ENCODE measurements around the gene ZFYVE28. TPM values are rescaled to one million over a fixed set of nuclear protein-coding genes. Genes with fewer than 3 reads are reported as not detected.

Gene ZFYVE28
- polyA plus RNA-seq, 1 donor: 7.4 TPM

DNA sequence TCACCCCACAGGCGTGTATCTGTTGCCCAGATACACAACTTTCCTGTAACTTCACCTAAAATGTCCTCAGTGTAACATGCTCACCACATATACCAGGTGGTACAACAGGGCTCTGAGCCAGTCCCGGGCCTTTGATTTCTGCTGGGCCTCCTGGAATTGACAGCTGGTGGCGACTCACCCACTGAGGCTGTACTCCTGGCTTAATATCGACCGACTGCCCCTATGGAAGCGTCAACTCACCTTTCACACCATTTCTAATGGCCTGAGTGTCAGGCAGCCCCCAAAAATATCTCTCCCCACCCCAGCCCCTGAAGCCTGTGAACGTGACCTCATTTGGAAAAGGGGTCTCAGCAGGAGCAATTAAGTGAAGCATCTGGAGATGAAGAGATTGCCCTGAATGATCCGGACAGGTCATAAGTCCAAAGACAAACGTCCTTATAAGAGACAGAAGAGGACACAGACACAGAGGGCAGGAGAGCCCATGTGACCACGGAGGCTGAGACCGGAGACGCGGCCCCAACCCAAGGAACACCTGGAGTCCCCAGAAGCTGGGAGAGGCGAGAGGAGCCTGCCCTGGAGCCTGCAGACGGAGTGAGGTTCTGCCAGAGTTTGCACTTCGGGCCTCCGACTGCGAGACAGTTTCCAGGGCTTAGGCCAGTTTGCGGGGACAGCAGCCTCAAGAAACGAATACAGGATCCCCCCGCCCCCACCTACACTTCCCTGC, 144.0 kb downstream of the ZFYVE28 start:
- Histone ChIP-seq H3K9me3 (ENCODE audit: control insufficient read depth, low read depth, low read length) (peaks cover 6% of the 10 kb centered on the region), H3K27ac (ENCODE audit: low read length) (no peak overlapping the region), H3K4me3 (ENCODE audit: low read length) (no peak overlapping the region), H3K4me1 (ENCODE audit: control insufficient read depth, insufficient read depth, low read length) (peaks cover 4% of the 10 kb centered on the region), H3K27me3 (ENCODE audit: control insufficient read depth, insufficient read depth, low read length) (no peaks in the 10 kb centered on the region), H3K36me3 (ENCODE audit: control insufficient read depth, insufficient read depth, low read length) (peaks cover 2% of the 10 kb centered on the region)
- no CpG with 5 or more reads among the region's 21 CpGs for WGBS (ENCODE audit: insufficient coverage, low lambda C conversion rate)
- no peak for DNase-seq

DNA sequence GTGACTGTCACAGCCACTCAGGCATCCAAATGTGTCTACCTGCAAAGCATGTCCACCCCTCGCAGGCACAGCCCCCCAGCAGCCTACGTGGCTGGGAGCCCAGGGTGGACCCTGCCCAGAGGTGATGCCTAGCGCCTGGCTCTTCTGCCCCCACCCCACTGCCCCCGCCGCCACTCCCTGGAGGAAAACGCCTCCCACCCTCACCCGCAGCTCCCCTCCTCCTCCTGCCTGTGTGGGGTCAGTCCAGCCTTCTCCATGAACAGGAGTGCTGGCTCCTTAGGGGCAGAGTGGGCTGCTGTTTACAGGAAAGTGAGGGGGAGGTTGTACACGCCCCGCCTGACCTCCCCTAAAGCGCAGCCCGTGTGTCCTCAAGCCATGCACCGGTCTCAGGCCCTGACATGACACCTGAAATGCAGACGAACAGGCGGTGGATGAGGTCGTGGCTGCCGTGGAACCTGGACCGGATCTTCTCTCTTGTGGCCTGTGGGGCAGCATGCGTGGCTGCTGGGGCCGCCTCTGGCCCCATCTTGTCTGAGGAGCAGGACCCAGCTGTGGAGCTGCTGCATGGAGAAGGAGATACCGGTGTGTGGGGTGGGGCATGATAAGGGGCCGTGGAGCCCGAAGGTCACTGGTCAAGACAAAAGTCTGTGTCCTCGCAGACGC, 144.7 kb downstream of the ZFYVE28 start:
- H3K36me3 ChIP-seq (ENCODE audit: control insufficient read depth, insufficient read depth, low read length): peaks cover 2% of the 10 kb centered on the region
- H3K9me3 ChIP-seq (ENCODE audit: control insufficient read depth, low read depth, low read length): peaks cover 6% of the 10 kb centered on the region
- WGBS (ENCODE audit: insufficient coverage, low lambda C conversion rate): no CpG with 5 or more reads among the region's 24 CpGs
- peaks cover 4% of the 10 kb centered on the region for H3K4me1 ChIP-seq (ENCODE audit: control insufficient read depth, insufficient read depth, low read length)
- peak in 1 of 2 donors; percentile 19 for DNase-seq
- H3K27ac ChIP-seq (ENCODE audit: low read length): no peak overlapping the region
- H3K27me3 ChIP-seq (ENCODE audit: control insufficient read depth, insufficient read depth, low read length): no peaks in the 10 kb centered on the region
- no peak overlapping the region for H3K4me3 ChIP-seq (ENCODE audit: low read length)

DNA sequence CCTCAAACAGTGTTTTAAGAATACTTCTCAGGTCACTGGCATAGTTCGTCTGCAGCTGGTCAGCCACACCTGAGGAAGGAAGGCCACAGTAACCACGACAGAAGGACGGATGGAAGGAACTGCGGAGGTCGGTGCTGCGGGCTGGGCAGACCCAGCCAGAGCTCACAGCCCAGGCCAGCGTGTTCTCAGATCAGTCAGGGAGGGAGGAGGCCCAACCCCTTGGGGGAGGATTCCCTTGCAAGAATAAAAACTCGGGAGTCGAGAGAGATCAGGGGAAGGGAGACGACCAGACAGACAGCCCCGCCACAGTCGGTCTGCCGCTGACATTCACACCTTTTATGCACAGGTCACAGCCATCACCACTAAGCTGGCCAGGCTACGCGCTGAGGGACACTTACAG, 145.2 kb downstream of the ZFYVE28 start:
- H3K36me3 ChIP-seq (ENCODE audit: control insufficient read depth, insufficient read depth, low read length): peaks cover 2% of the 10 kb centered on the region
- H3K27ac ChIP-seq (ENCODE audit: low read length): no peak overlapping the region
- H3K9me3 ChIP-seq (ENCODE audit: control insufficient read depth, low read depth, low read length): peaks cover 6% of the 10 kb centered on the region
- H3K4me1 ChIP-seq (ENCODE audit: control insufficient read depth, insufficient read depth, low read length): peaks cover 4% of the 10 kb centered on the region
- no peaks in the 10 kb centered on the region for H3K27me3 ChIP-seq (ENCODE audit: control insufficient read depth, insufficient read depth, low read length)
- DNase-seq: no peak
- H3K4me3 ChIP-seq (ENCODE audit: low read length): no peak overlapping the region
- no CpG with 5 or more reads among the region's 15 CpGs for WGBS (ENCODE audit: insufficient coverage, low lambda C conversion rate)

DNA sequence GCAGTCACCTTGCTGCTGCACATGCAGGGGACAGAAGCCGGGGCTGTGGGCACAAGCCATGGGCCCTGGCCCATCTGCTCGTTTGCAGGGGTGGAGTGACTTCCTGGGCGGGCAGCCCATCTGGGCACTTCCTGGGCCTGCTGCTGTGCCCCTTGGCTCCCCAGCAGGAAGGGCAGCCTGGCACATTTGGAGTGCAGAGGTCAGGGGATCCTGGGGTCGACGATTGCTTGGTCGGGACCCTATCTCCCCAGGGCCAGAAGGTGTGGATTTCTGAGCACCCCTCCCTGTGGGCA, 145.7 kb downstream of the ZFYVE28 start:
- no peak for DNase-seq
- no peak overlapping the region for H3K27ac ChIP-seq (ENCODE audit: low read length)
- H3K36me3 ChIP-seq (ENCODE audit: control insufficient read depth, insufficient read depth, low read length): peaks cover 2% of the 10 kb centered on the region
- H3K27me3 ChIP-seq (ENCODE audit: control insufficient read depth, insufficient read depth, low read length): no peaks in the 10 kb centered on the region
- H3K9me3 ChIP-seq (ENCODE audit: control insufficient read depth, low read depth, low read length): peaks cover 6% of the 10 kb centered on the region
- no peak overlapping the region for H3K4me3 ChIP-seq (ENCODE audit: low read length)
- H3K4me1 ChIP-seq (ENCODE audit: control insufficient read depth, insufficient read depth, low read length): peaks cover 4% of the 10 kb centered on the region
- WGBS (ENCODE audit: insufficient coverage, low lambda C conversion rate): no CpG with 5 or more reads among the region's 6 CpGs

DNA sequence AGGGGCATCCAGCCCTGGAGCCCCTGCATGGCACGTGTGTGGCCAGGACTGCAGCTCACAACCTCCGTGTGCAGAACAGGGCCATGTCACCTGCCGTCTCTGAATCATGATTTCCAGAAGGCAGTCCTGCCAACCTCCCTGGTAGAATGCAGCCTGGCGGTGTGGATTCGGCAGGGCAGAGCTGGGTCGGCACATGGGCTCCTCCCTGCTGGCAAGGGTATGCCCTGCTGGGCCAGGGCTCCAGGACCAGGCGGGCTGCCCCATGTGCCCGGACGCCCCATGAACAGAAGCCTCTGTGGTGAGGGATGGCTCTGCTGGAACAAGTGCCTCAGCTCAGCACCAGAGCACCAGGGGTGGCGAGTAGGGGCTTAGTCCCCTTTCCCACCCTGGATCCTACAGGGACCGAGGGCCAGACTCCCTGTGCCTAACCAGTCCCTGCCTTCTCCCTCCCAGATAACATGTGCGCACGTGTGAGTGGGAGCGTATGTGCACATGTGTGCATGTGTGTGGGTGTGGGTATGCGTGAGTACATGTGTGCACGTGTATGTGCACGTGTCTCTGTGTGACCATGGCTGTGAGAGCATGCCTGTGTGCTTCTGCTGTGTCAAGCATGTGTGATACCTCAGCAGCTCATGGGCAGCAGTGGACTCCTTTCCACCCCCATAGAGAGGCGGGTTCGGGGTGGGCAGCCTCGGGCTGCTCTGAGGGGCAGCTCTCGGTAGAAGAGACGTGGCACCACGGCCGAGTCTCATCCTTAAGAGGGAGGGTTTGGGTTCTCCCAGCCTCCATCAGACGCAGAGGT, 146.2 kb downstream of the ZFYVE28 start:
- H3K4me1 ChIP-seq (ENCODE audit: control insufficient read depth, insufficient read depth, low read length): peaks cover 4% of the 10 kb centered on the region
- H3K36me3 ChIP-seq (ENCODE audit: control insufficient read depth, insufficient read depth, low read length): peaks cover 2% of the 10 kb centered on the region
- no peak overlapping the region for H3K4me3 ChIP-seq (ENCODE audit: low read length)
- peaks cover 6% of the 10 kb centered on the region for H3K9me3 ChIP-seq (ENCODE audit: control insufficient read depth, low read depth, low read length)
- no peaks in the 10 kb centered on the region for H3K27me3 ChIP-seq (ENCODE audit: control insufficient read depth, insufficient read depth, low read length)
- no peak overlapping the region for H3K27ac ChIP-seq (ENCODE audit: low read length)
- WGBS (ENCODE audit: insufficient coverage, low lambda C conversion rate): no CpG with 5 or more reads among the region's 25 CpGs
- no peak for DNase-seq

DNA sequence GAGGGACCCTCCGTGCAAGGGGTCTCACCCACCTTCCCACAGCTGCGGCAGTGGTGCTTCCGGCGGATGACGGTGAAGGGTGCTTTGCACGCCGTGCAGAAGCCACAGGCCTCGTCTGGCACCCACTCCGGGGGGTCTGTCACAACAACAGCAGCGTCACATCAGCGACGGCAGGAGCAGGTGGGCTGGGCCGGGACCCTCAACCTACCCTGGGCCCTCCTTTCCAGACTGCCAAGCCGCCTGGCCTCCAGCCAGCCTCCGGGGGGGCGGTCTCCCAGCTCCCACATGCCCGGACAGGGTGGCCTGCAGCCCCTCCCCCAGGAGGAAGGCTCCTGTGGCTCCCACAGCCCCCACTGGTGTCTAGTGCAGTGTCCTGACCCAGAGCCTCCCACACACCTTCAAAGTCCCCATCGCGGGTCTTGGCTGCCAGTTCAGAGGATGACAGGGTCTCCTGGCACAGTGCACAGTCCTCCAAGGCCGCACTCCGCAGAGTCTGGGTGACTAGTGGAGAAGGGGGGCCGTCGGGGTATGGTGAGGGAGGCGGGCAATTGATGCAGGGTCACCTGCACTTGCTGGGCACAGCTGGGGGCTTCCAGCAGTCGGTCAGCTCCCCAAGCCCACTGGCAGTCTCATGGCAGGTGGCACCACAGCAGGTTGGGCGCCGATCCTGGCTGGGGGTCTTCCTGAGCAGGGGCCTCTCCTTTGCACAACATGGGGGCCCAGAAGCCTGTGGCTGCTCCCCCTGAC, 147.0 kb downstream of the ZFYVE28 start:
- Histone ChIP-seq H3K9me3 (ENCODE audit: control insufficient read depth, low read depth, low read length) (peaks cover 6% of the 10 kb centered on the region), H3K36me3 (ENCODE audit: control insufficient read depth, insufficient read depth, low read length) (peaks cover 2% of the 10 kb centered on the region), H3K27me3 (ENCODE audit: control insufficient read depth, insufficient read depth, low read length) (no peaks in the 10 kb centered on the region), H3K27ac (ENCODE audit: low read length) (no peak overlapping the region), H3K4me1 (ENCODE audit: control insufficient read depth, insufficient read depth, low read length) (peaks cover 4% of the 10 kb centered on the region), H3K4me3 (ENCODE audit: low read length) (no peak overlapping the region)
- DNase-seq: no peak
- WGBS (ENCODE audit: insufficient coverage, low lambda C conversion rate): no CpG with 5 or more reads among the region's 27 CpGs

DNA sequence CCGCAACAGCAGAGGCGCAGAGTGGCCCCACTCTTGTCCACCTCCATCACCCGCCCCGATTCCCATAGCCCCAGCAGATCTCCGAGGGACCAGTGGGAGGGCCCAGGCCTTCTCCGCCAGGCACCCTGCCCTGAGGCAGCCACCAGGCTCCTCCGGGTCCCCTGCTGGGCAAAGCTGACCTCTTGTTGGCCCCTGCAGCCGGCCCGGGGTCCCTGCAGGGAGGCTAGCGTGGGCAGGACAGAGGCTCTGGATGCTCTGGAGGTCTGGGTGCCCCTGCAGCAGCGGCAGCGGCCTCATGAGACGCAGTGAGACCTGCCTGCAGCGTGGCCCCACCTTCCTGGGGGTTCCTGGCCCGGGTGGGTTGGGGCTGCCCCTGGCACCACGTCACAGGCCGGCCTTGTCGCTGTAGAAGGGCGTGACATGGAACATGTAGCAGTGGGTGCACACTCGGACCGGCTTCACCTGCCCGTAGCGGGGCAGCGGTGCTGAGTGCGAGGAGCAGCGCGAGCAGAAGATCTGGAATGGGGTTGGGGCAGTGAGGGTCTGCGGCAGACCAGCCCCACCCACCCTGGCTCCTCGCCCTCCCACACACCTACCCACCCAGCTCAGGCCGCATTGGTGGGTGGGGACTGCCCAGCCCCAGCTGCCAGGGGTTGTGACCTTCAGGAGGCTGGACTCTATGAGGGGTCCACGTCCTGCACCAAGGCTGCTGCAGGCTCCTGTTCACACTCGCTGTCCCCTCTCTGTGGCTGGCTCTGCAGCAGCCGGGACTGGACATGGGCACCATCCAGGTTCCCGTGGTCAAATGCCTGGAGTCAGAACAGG, 147.9 kb downstream of the ZFYVE28 start:
- Histone ChIP-seq H3K27me3 (ENCODE audit: control insufficient read depth, insufficient read depth, low read length) (no peaks in the 10 kb centered on the region), H3K4me1 (ENCODE audit: control insufficient read depth, insufficient read depth, low read length) (peaks cover 4% of the 10 kb centered on the region), H3K9me3 (ENCODE audit: control insufficient read depth, low read depth, low read length) (peaks cover under 1% of the 10 kb centered on the region), H3K27ac (ENCODE audit: low read length) (no peak overlapping the region), H3K4me3 (ENCODE audit: low read length) (no peak overlapping the region), H3K36me3 (ENCODE audit: control insufficient read depth, insufficient read depth, low read length) (peaks cover 2% of the 10 kb centered on the region)
- no CpG with 5 or more reads among the region's 34 CpGs for WGBS (ENCODE audit: insufficient coverage, low lambda C conversion rate)
- no peak for DNase-seq

DNA sequence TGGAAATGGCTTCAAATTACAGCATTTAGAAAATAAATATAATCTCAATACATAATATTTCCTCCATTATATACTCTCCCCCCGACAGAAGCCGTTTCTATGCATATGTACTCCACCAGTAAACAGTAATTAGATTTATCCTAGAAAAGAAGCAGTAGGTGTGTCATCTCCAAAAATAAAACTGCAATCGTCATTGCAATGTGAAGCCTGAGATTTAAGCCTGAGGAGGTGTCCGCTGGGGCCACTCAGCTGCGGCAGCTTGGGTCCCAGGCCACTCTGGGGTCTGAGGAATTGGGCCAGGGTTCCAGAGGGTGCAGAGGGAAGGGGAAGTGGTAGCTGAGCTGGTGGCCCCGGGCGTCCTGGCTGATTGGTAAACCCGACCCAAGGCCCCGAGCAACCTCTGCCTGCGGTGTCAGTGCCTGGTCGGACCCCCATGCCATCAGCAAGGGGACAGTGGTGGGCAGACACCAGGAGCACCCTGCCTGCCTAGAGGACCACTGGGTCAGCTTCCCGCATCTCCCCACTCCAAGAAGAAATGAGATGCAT, 148.8 kb downstream of the ZFYVE28 start:
- Histone ChIP-seq H3K27me3 (ENCODE audit: control insufficient read depth, insufficient read depth, low read length) (no peaks in the 10 kb centered on the region), H3K27ac (ENCODE audit: low read length) (no peak overlapping the region), H3K4me1 (ENCODE audit: control insufficient read depth, insufficient read depth, low read length) (peaks cover 4% of the 10 kb centered on the region), H3K9me3 (ENCODE audit: control insufficient read depth, low read depth, low read length) (no peaks in the 10 kb centered on the region), H3K36me3 (ENCODE audit: control insufficient read depth, insufficient read depth, low read length) (peaks cover 2% of the 10 kb centered on the region), H3K4me3 (ENCODE audit: low read length) (no peak overlapping the region)
- DNase-seq: no peak
- 60% methylated on average over 1 of the region's 12 CpGs for WGBS (ENCODE audit: insufficient coverage, low lambda C conversion rate)

DNA sequence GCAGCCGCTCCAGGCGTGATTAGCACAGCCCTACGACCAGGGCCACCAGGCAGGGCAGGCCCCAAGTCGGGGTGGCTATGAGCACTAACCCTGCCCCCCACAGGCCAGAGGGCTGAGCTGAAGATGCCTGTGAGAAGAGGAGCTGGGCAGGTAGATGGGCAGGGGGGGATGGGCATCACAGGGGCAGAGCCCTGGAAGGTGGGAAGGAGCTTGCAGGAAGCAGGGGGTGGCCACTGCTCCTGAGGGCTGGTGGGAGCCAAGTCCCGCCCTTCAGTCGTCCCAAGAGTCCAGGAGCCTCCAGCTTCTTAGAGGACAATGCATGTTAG, 149.3 kb downstream of the ZFYVE28 start:
- H3K36me3 ChIP-seq (ENCODE audit: control insufficient read depth, insufficient read depth, low read length): peaks cover 2% of the 10 kb centered on the region
- H3K27me3 ChIP-seq (ENCODE audit: control insufficient read depth, insufficient read depth, low read length): no peaks in the 10 kb centered on the region
- no peak overlapping the region for H3K27ac ChIP-seq (ENCODE audit: low read length)
- WGBS (ENCODE audit: insufficient coverage, low lambda C conversion rate): no CpG with 5 or more reads among the region's 6 CpGs
- DNase-seq: no peak
- no peaks in the 10 kb centered on the region for H3K9me3 ChIP-seq (ENCODE audit: control insufficient read depth, low read depth, low read length)
- H3K4me3 ChIP-seq (ENCODE audit: low read length): no peak overlapping the region
- H3K4me1 ChIP-seq (ENCODE audit: control insufficient read depth, insufficient read depth, low read length): peaks cover 4% of the 10 kb centered on the region
